DND-41 (cell line): ENCODE measurements around the gene CTCF.

ENCODE experiments used
- CTCF ChIP-seq: IDR thresholded peaks from 2 replicates; pipeline ENCODE4 v1.5.1; 2012; ENCODE audit warnings: borderline replicate concordance, low read length, moderate library complexity, mild to moderate bottlenecking; ENCODE audit not compliant: poor library complexity, severe bottlenecking; ENCODE audit errors: extremely low read depth
- EZH2 ChIP-seq: IDR thresholded peaks from 3 replicates; pipeline ENCODE4 v1.6.1; 2012; ENCODE audit warnings: borderline replicate concordance, low read depth, mild to moderate bottlenecking, moderate library complexity, low read length, inconsistent platforms; ENCODE audit not compliant: severe bottlenecking

- TF ChIP-seq CTCF (no peak), EZH2 (no peak)
These were observed 96.7 kb downstream of the CTCF start for GRCh38 chr16:67658849-67659674.
